ENCODE data around the gene PPP1R11.

Gene PPP1R11

DNA sequence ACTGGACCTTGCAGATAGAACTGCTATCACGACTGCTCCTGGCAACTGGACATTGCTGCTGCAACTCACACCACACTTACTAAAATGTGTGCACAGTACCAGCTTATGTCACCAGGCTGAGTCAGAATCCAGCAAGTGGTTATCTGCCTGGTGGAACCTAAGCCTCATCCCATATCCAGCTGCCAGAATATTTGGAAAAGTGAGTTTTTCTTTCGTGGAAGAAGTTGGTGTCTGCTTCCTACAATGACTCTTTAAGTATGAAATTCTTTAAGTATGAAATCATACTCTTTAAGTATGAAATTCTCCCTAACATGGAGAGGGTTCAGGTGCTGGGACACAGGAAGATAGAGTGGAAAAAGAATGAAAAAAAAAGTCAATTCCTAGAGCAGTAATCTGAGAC, 22.4 kb upstream of the PPP1R11 start:
- no peak for TF ChIP-seq FOXP2 (optimal IDR thresholded peaks at IDR 0.05; ENCODE audit: borderline replicate concordance, extremely low read depth, extremely low read length, insufficient read depth)
- no peak for TF ChIP-seq SIN3A (IDR thresholded peaks at IDR 0.05; ENCODE audit: borderline replicate concordance, insufficient read depth, low read length)
- TF ChIP-seq, protein P1, sequence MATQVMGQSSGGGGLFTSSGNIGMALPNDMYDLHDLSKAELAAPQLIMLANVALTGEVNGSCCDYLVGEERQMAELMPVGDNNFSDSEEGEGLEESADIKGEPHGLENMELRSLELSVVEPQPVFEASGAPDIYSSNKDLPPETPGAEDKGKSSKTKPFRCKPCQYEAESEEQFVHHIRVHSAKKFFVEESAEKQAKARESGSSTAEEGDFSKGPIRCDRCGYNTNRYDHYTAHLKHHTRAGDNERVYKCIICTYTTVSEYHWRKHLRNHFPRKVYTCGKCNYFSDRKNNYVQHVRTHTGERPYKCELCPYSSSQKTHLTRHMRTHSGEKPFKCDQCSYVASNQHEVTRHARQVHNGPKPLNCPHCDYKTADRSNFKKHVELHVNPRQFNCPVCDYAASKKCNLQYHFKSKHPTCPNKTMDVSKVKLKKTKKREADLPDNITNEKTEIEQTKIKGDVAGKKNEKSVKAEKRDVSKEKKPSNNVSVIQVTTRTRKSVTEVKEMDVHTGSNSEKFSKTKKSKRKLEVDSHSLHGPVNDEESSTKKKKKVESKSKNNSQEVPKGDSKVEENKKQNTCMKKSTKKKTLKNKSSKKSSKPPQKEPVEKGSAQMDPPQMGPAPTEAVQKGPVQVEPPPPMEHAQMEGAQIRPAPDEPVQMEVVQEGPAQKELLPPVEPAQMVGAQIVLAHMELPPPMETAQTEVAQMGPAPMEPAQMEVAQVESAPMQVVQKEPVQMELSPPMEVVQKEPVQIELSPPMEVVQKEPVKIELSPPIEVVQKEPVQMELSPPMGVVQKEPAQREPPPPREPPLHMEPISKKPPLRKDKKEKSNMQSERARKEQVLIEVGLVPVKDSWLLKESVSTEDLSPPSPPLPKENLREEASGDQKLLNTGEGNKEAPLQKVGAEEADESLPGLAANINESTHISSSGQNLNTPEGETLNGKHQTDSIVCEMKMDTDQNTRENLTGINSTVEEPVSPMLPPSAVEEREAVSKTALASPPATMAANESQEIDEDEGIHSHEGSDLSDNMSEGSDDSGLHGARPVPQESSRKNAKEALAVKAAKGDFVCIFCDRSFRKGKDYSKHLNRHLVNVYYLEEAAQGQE (IDR thresholded peaks at IDR 0.05; ENCODE audit: insufficient read depth in 1 of 2, low read depth in 2 of 2, low read length in 2 of 2) = no peak
- TF ChIP-seq TAF1 (IDR thresholded peaks at IDR 0.05; ENCODE audit: borderline replicate concordance, insufficient read depth, low read length) = no peak
- no peak for TF ChIP-seq POLR2AphosphoS5 (IDR thresholded peaks at IDR 0.05; ENCODE audit: low read depth, low read length)

- no peak for TF ChIP-seq SIN3A (IDR thresholded peaks at IDR 0.05; ENCODE audit: borderline replicate concordance, insufficient read depth, low read length)
- TF ChIP-seq, protein P1 (IDR thresholded peaks at IDR 0.05; ENCODE audit: insufficient read depth in 1 of 2, low read depth in 2 of 2, low read length in 2 of 2) = no peak
Observed at GRCh38 chr6:30047220-30047619, 19.8 kb upstream of the PPP1R11 start.

GRCh38 chr6:30053682-30054081, 13.3 kb upstream of the PPP1R11 start:
- no peak for TF ChIP-seq FOXP2 (optimal IDR thresholded peaks at IDR 0.05; ENCODE audit: borderline replicate concordance, extremely low read depth, extremely low read length, insufficient read depth)
- TF ChIP-seq, protein P1 (IDR thresholded peaks at IDR 0.05; ENCODE audit: insufficient read depth in 1 of 2, low read depth in 2 of 2, low read length in 2 of 2) = no peak
- no peak for TF ChIP-seq POLR2AphosphoS5 (IDR thresholded peaks at IDR 0.05; ENCODE audit: low read depth, low read length)
- TF ChIP-seq TAF1 (IDR thresholded peaks at IDR 0.05; ENCODE audit: borderline replicate concordance, insufficient read depth, low read length) = no peak
- TF ChIP-seq SIN3A (IDR thresholded peaks at IDR 0.05; ENCODE audit: borderline replicate concordance, insufficient read depth, low read length) = no peak

DNA sequence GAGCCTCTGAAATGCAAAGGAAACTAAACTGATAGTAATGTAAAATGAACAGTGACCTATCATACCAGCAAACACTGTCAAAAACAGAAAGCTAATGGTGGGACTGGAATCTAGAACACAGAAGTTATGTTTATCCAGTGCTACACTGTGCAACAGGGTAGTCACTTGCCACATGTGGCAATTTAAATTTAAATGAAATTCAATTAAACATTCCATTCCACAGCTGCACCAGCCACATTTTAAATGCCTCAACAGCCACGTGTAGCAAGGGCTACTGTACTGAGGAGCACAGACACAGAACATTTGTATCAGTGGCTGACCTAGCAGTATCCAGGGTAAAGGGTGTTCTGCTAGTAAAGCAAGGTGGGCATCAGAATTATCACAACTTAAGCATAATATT, 11.5 kb upstream of the PPP1R11 start:
- TF ChIP-seq SIN3A (IDR thresholded peaks at IDR 0.05; ENCODE audit: borderline replicate concordance, insufficient read depth, low read length) (no peak), FOXP2 (optimal IDR thresholded peaks at IDR 0.05; ENCODE audit: borderline replicate concordance, extremely low read depth, extremely low read length, insufficient read depth) (no peak), POLR2AphosphoS5 (IDR thresholded peaks at IDR 0.05; ENCODE audit: low read depth, low read length) (no peak), TAF1 (IDR thresholded peaks at IDR 0.05; ENCODE audit: borderline replicate concordance, insufficient read depth, low read length) (no peak)
- TF ChIP-seq, protein P1 (IDR thresholded peaks at IDR 0.05; ENCODE audit: insufficient read depth in 1 of 2, low read depth in 2 of 2, low read length in 2 of 2) = no peak

DNA sequence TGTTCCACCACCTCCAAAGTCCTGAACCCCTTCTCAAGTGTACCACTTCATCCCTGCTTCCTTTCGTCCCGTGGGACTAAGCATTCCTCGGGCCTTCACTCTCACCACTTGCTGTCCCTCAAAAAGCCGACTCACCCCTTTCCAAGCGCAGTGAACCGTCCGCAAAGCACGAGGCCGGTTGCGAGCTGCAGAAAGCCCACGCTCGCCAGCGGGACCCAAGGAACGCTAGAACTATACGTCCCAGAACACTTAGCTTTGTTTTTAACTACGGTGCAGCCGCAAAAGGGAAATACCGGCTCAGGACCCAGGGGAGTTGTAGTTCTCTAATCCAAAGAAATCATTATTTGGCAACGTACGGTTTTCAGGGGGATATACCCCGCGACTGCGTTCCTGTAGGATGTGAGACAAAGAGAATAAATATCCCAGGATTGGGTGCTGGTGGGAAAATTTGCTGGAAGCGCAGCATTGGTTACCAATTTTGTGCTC, 6.3 kb upstream of the PPP1R11 start:
- TF ChIP-seq, protein P1 (IDR thresholded peaks at IDR 0.05; ENCODE audit: insufficient read depth in 1 of 2, low read depth in 2 of 2, low read length in 2 of 2) = no peak
- TF ChIP-seq POLR2AphosphoS5 (IDR thresholded peaks at IDR 0.05; ENCODE audit: low read depth, low read length) (no peak), TAF1 (IDR thresholded peaks at IDR 0.05; ENCODE audit: borderline replicate concordance, insufficient read depth, low read length) (no peak), SIN3A (IDR thresholded peaks at IDR 0.05; ENCODE audit: borderline replicate concordance, insufficient read depth, low read length) (no peak), FOXP2 (optimal IDR thresholded peaks at IDR 0.05; ENCODE audit: borderline replicate concordance, extremely low read depth, extremely low read length, insufficient read depth) (no peak)

All from PFSK-1 (cell line).